A549 (cell line): ENCODE results near the gene RAB5A.

Source experiments
- POLR2A ChIP-seq: IDR thresholded peaks from 2 replicates; pipeline ENCODE4 v1.6.1; 2012; ENCODE audit warnings: mild to moderate bottlenecking, low read length
- RNF2 ChIP-seq: fragments of 200-600 bp; sonication (generic); IDR thresholded peaks from 2 replicates; pipeline ENCODE4 v1.6.1; 2016; ENCODE audit warnings: low read depth, mild to moderate bottlenecking, antibody characterized with exemption, moderate library complexity, borderline replicate concordance

GRCh38 chr3:19948226-19948591 is 1.3 kb downstream of the RAB5A start:
- TF ChIP-seq POLR2A (no peak), RNF2 (no peak)
